H1 (cell line): ENCODE measurements around the gene SHISAL1. TPM values are rescaled to one million over a fixed set of nuclear protein-coding genes. Genes with fewer than 3 reads are reported as not detected.

Experiments
- CTCF ChIA-PET: fragments of 300-600 bp; sonication (Branson Sonifier 250); formaldehyde crosslinking; loops from one replicate; lab custom pipeline; 2021; ENCODE audit not compliant: partially characterized antibody; lab: Charles Lee
- POLR2A ChIA-PET: fragments of 300-600 bp; sonication (Branson Sonifier 250); formaldehyde crosslinking; loops from one replicate; lab custom pipeline; 2021; ENCODE audit warnings: inconsistent platforms; ENCODE audit not compliant: partially characterized antibody; lab: Charles Lee
- DNase-seq, 2 experiments: peaks; one replicate each; pipeline versions ENCODE4 v3.0.0 to v3.0.0-alpha.2; 2010 to 2022; ENCODE audit warnings: low spot score in 2 of 2, low read depth in 1 of 2, mixed read lengths in 1 of 2
- FAIRE-seq: peaks from 2 replicates; lab custom pipeline; 2011; peaks lifted over from hg19 to GRCh38; lab: Jason Lieb, UNC
- H2AFZ ChIP-seq: 2 replicates; pipeline ENCODE4 v1.8.1; 2012; ENCODE audit warnings: low read length, inconsistent platforms
- H2AK5ac ChIP-seq: 2 replicates; pipeline ENCODE4 v1.6.1; 2013; ENCODE audit warnings: low read depth, low read length
- H2BK120ac ChIP-seq: replicated peaks from 2 replicates; pipeline ENCODE3; 2013; ENCODE audit warnings: low read depth, low read length, inconsistent platforms
- H2BK12ac ChIP-seq: 2 replicates; pipeline ENCODE4 v1.6.1; 2013; ENCODE audit warnings: low read depth, low read length
- H2BK15ac ChIP-seq: 2 replicates; pipeline ENCODE4 v1.6.1; 2013; ENCODE audit warnings: low read length
- H2BK20ac ChIP-seq: 2 replicates; pipeline ENCODE4 v1.6.1; 2013; ENCODE audit warnings: low read length
- H2BK5ac ChIP-seq: 2 replicates; pipeline ENCODE4 v1.6.1; 2013; ENCODE audit warnings: low read depth, low read length
- H3K14ac ChIP-seq: 2 replicates; pipeline ENCODE4 v1.6.1; 2013; ENCODE audit warnings: inconsistent platforms; ENCODE audit not compliant: insufficient read length
- H3K18ac ChIP-seq: 2 replicates; pipeline ENCODE4 v1.6.1; 2013; ENCODE audit warnings: low read length; ENCODE audit errors: extremely low read depth
- H3K23ac ChIP-seq: 2 replicates; pipeline ENCODE4 v1.6.1; 2013; ENCODE audit warnings: inconsistent platforms; ENCODE audit not compliant: insufficient read length
- H3K23me2 ChIP-seq: 2 replicates; pipeline ENCODE4 v1.6.1; 2013; ENCODE audit warnings: low read depth, low read length
- H3K27ac ChIP-seq: 2 replicates; pipeline ENCODE4 v1.6.1; 2011; ENCODE audit warnings: low read depth, low read length, inconsistent platforms
- H3K27me3 ChIP-seq, 4 experiments: replicated peaks in 1 of 4; 1 replicate in 1 of 4; 2 replicates in 3 of 4; pipeline versions ENCODE4 v1.6.1 to v1.8.1; 2011 to 2013; ENCODE audit warnings: low read length in 3 of 4, mild to moderate bottlenecking in 3 of 4, inconsistent platforms in 2 of 4, mixed read lengths in 2 of 4, moderate library complexity in 1 of 4; ENCODE audit not compliant: control insufficient read depth in 3 of 4, insufficient read depth in 3 of 4; ENCODE audit errors: extremely low read depth in 1 of 4
- H3K36me3 ChIP-seq, 4 experiments: 2 replicates each; pipeline versions ENCODE4 v1.6.1 to v1.8.1; 2011 to 2013; ENCODE audit warnings: mild to moderate bottlenecking in 4 of 4, low read length in 3 of 4, moderate library complexity in 2 of 4, control low read depth in 1 of 4, inconsistent platforms in 1 of 4; ENCODE audit not compliant: insufficient read depth in 4 of 4, control insufficient read depth in 2 of 4
- H3K4ac ChIP-seq: replicated peaks from 2 replicates; pipeline ENCODE3; 2013; ENCODE audit warnings: low read length, low read depth, mixed read lengths, inconsistent platforms; ENCODE audit not compliant: insufficient read length
- H3K4me1 ChIP-seq, 4 experiments: replicated peaks in 1 of 4; 1 replicate in 1 of 4; 2 replicates in 3 of 4; pipeline versions ENCODE4 v1.6.1 to v1.8.1; 2011 to 2013; ENCODE audit warnings: low read length in 3 of 4, inconsistent platforms in 2 of 4, mixed read lengths in 1 of 4; ENCODE audit not compliant: insufficient read depth in 4 of 4, control insufficient read depth in 3 of 4
- H3K4me2 ChIP-seq, 2 experiments: 2 replicates each; pipeline versions ENCODE4 v1.6.1 to v1.8.1; 2011 to 2013; ENCODE audit warnings: low read depth in 2 of 2, low read length in 2 of 2, control low read depth in 1 of 2, inconsistent platforms in 1 of 2, mild to moderate bottlenecking in 1 of 2; ENCODE audit not compliant: insufficient read depth in 1 of 2
- H3K4me3 ChIP-seq, 4 experiments: fragments of 200-600, 300-600 bp in 1 of 4; sonication (generic), shearing (Covaris generic), sonication (Bioruptor Twin) in 1 of 4; 2 replicates each; pipeline versions ENCODE4 v1.5.1 to v1.8.1; 2011 to 2016; ENCODE audit warnings: low read length in 4 of 4, low read depth in 3 of 4, control low read depth in 2 of 4, inconsistent platforms in 2 of 4, mild to moderate bottlenecking in 2 of 4, mixed read lengths in 1 of 4, moderate library complexity in 1 of 4; ENCODE audit not compliant: insufficient read depth in 2 of 4; ENCODE audit errors: extremely low read depth in 1 of 4
- H3K56ac ChIP-seq: replicated peaks from 2 replicates; pipeline ENCODE3; 2013; ENCODE audit warnings: low read depth, mild to moderate bottlenecking, mixed read lengths, low read length, inconsistent platforms; ENCODE audit not compliant: insufficient read length
- H3K79me1 ChIP-seq: 2 replicates; pipeline ENCODE4 v1.6.1; 2013; ENCODE audit warnings: low read depth, low read length, control low read depth
- H3K79me2 ChIP-seq, 2 experiments: 2 replicates each; pipeline versions ENCODE4 v1.6.1 to v1.8.1; 2012 to 2013; ENCODE audit warnings: low read length in 2 of 2, mild to moderate bottlenecking in 2 of 2, inconsistent platforms in 1 of 2; ENCODE audit not compliant: insufficient read depth in 2 of 2, control insufficient read depth in 1 of 2
- H3K9ac ChIP-seq, 4 experiments: replicated peaks in 1 of 4; 1 replicate in 1 of 4; 2 replicates in 3 of 4; pipeline versions ENCODE4 v1.6.1 to v1.8.1; 2011 to 2013; ENCODE audit warnings: low read depth in 3 of 4, low read length in 3 of 4, control low read depth in 2 of 4, mild to moderate bottlenecking in 2 of 4, moderate library complexity in 2 of 4, inconsistent platforms in 1 of 4; ENCODE audit errors: extremely low read depth in 1 of 4
- H3K9me3 ChIP-seq, 2 experiments: 2 replicates each; pipeline versions ENCODE4 v1.6.1 to v1.8.1; 2012 to 2013; ENCODE audit warnings: mild to moderate bottlenecking in 2 of 2, moderate library complexity in 2 of 2, control low read depth in 1 of 2, inconsistent platforms in 1 of 2, low read depth in 1 of 2, low read length in 1 of 2, mixed read lengths in 1 of 2; ENCODE audit not compliant: insufficient read depth in 2 of 2
- H4K20me1 ChIP-seq, 2 experiments: replicated peaks in 1 of 2; 2 replicates each; pipeline versions ENCODE3 to v1.8.1; 2011 to 2013; ENCODE audit warnings: inconsistent platforms in 2 of 2, low read length in 2 of 2, mild to moderate bottlenecking in 1 of 2; ENCODE audit not compliant: insufficient read depth in 2 of 2, control insufficient read depth in 1 of 2
- H4K5ac ChIP-seq: 2 replicates; pipeline ENCODE4 v1.6.1; 2013; ENCODE audit warnings: low read length, low read depth, mixed read lengths, inconsistent platforms; ENCODE audit not compliant: insufficient read length
- H4K8ac ChIP-seq: 2 replicates; pipeline ENCODE4 v1.8.0; 2013; ENCODE audit warnings: mild to moderate bottlenecking, moderate library complexity, low read length, inconsistent platforms; ENCODE audit not compliant: insufficient read depth; ENCODE audit errors: extremely low read depth
- H4K91ac ChIP-seq: replicated peaks from 2 replicates; pipeline ENCODE3; 2013; ENCODE audit warnings: low read length, mixed read lengths, inconsistent platforms; ENCODE audit not compliant: insufficient read length
- CBX5 ChIP-seq: fragments of 300-800, 300-1000 bp; sonication (generic); IDR thresholded peaks from 2 replicates; pipeline ENCODE4 v1.7.1; 2016; ENCODE audit warnings: antibody characterized with exemption, low read length, low read depth
- CREB1 ChIP-seq: IDR thresholded peaks from 2 replicates; pipeline ENCODE4 v1.6.1; 2012; ENCODE audit warnings: inconsistent platforms
- CTCF ChIP-seq, 3 experiments: IDR thresholded peaks; 1 replicate in 2 of 3; 2 replicates in 1 of 3; pipeline versions ENCODE4 v1.5.1 to v1.6.1; 2011; ENCODE audit warnings: low read length in 3 of 3, mild to moderate bottlenecking in 3 of 3, inconsistent platforms in 2 of 3, low read depth in 1 of 3, moderate library complexity in 1 of 3; ENCODE audit not compliant: insufficient read depth in 1 of 3; ENCODE audit errors: control extremely low read depth in 1 of 3
- HDAC2 ChIP-seq, 2 experiments: fragments of 300-600 bp in 1 of 2; sonication (generic) in 1 of 2; IDR thresholded peaks; 2 replicates each; pipeline ENCODE4 v1.6.1; 2011 to 2012; ENCODE audit warnings: low read depth in 2 of 2, low read length in 2 of 2, mild to moderate bottlenecking in 2 of 2, moderate library complexity in 2 of 2, borderline replicate concordance in 1 of 2, inconsistent platforms in 1 of 2
- KDM5A ChIP-seq: fragments of 200-600 bp; IDR thresholded peaks from 2 replicates; pipeline ENCODE4 v1.7.1; 2012; ENCODE audit warnings: mild to moderate bottlenecking, low read length, inconsistent platforms, mixed read lengths
- POLR2AphosphoS5 ChIP-seq: IDR thresholded peaks from 2 replicates; pipeline ENCODE4 v1.6.1; 2011; ENCODE audit warnings: low read depth, low read length
- POU5F1 ChIP-seq: IDR thresholded peaks from 2 replicates; pipeline ENCODE4 v1.6.1; 2011; ENCODE audit warnings: low read depth, mild to moderate bottlenecking, low read length, moderate library complexity
- RBBP5 ChIP-seq: IDR thresholded peaks from 2 replicates; pipeline ENCODE4 v1.7.1; 2012; ENCODE audit warnings: low read depth, mild to moderate bottlenecking, inconsistent platforms, low read length, moderate library complexity, borderline replicate concordance
- RXRA ChIP-seq: IDR thresholded peaks from 2 replicates; pipeline ENCODE4 v1.6.1; 2011; ENCODE audit warnings: low read depth, mild to moderate bottlenecking, low read length, moderate library complexity; ENCODE audit not compliant: insufficient read depth
- SIN3A ChIP-seq, 2 experiments: IDR thresholded peaks in 1 of 2; conservative IDR thresholded peaks in 1 of 2; 2 replicates each; pipeline ENCODE4 v1.6.1; 2011 to 2012; ENCODE audit warnings: low read length in 2 of 2, improper control_type of control experiment in 1 of 2, low read depth in 1 of 2, mild to moderate bottlenecking in 1 of 2
- TAF7 ChIP-seq: optimal IDR thresholded peaks from 2 replicates; pipeline ENCODE3; 2011; ENCODE audit warnings: low read depth, mild to moderate bottlenecking, inconsistent platforms, low read length, moderate library complexity, borderline replicate concordance
- WGBS, 2 experiments: shearing (Covaris generic) in 1 of 2; methylation state at CpG; one replicate each; pipeline versions ENCODE4 v1.1.6 to v1.1.7; 2013 to 2015; ENCODE audit warnings: low lambda C conversion rate in 2 of 2, mixed read lengths in 2 of 2, inconsistent platforms in 1 of 2, low coverage in 1 of 2, missing lambda C conversion rate in 1 of 2; ENCODE audit not compliant: insufficient replicate concordance in 2 of 2, insufficient coverage in 1 of 2, insufficient read length in 1 of 2; ENCODE audit errors: extremely low coverage in 1 of 2, missing lambda C conversion rate in 1 of 2; 5-methylcytosine and 5-hydroxymethylcytosine counted together
- polyA plus RNA-seq, 7 experiments: library from polyadenylated mRNA; depleted of rRNA in 3 of 7; stranded (reverse) in 5 of 7; unstranded in 2 of 7; fragments of >200 nt in 5 of 7; fragments of 200-250 nt in 2 of 7; gene quantifications; 1 replicate in 5 of 7; 2 replicates in 1 of 7; 4 replicates in 1 of 7; pipeline versions ENCODE4 v1.2.1 to v1.2.3, GENCODE V29; 2011 to 2013; ENCODE audit warnings: missing spikeins in 2 of 7, mixed read lengths in 2 of 7
- total RNA-seq: library from RNA; stranded (reverse); fragmentation: NEBNext Ultra II Directional; extraction: Animal tissue kit (Norgen Biotek cat#: 25700); gene quantifications from 2 replicates; pipeline ENCODE4 v1.2.1, GENCODE V29; 2021

The SHISAL1 gene
- total and polyA plus RNA-seq, 2 of the 8 experiments (the other 6 are each of a cell fraction or from before 2014, with no cell fraction given), result 3.7 to 5.8 TPM

GRCh38 chr22:44326491-44326885, 13.7 kb upstream of the SHISAL1 start:
- Histone ChIP-seq H3K23ac (no peak overlapping the region), H3K4me3 (no peak overlapping the region), H2BK15ac (no peak overlapping the region), H2BK5ac (no peak overlapping the region), H3K14ac (no peak overlapping the region), H3K18ac (no peak overlapping the region), H3K9me3 (no peaks in the 10 kb centered on the region), H3K9ac (no peak overlapping the region), H4K20me1 (no peaks in the 10 kb centered on the region), H3K4me2 (no peak overlapping the region), H3K4me1 (peaks cover 0 to 29% (median 16%) of the 10 kb centered on the region in 4 experiments; a peak in 6 of 7 replicates), H3K79me2 (no peaks in the 10 kb centered on the region), H4K8ac (no peak overlapping the region), H2AK5ac (no peak overlapping the region), H3K23me2 (peaks cover 16% of the 10 kb centered on the region; the same call in 1 of the 2 replicates), H4K91ac (no peak overlapping the region), H3K27ac (no peak overlapping the region), H2BK120ac (no peak overlapping the region), H2BK12ac (no peak overlapping the region), H3K4ac (no peak overlapping the region), H3K27me3 (peaks cover 0 to 22% (median 18%) of the 10 kb centered on the region in 4 experiments; a peak in 6 of 7 replicates), H3K36me3 (no peaks in the 10 kb centered on the region), H2AFZ (no peak overlapping the region), H2BK20ac (no peak overlapping the region), H3K79me1 (no peaks in the 10 kb centered on the region), H4K5ac (no peak overlapping the region), H3K56ac (no peak overlapping the region)
- WGBS, 2 experiments, result 83% methylated on average over 7 of the region's 7 CpGs; no CpG with 5 or more reads in 1 of the 2 experiments
- no peak for DNase-seq
- POLR2A ChIA-PET, result interaction anchor here (0.6 kb wide), 1 partner anchor 243 kb away, joined by 3 read pairs; no protein-coding TSS in a partner anchor
- FAIRE-seq, result no peak
- CTCF ChIA-PET, result interaction anchor here (0.6 to 1.6 kb wide), 6 partner anchors 23 to 696 kb away, joined by 3 to 5 read pairs (median 4); no protein-coding TSS in a partner anchor
- TF ChIP-seq KDM5A, result no peak
- no peak for TF ChIP-seq RBBP5
- no peak for TF ChIP-seq SIN3A (conservative IDR thresholded peaks at IDR 0.05 in 1 of 2, IDR thresholded peaks at IDR 0.05 in 1 of 2; ENCODE audit: low read depth in 1 of 2, low read length in 2 of 2)
- TF ChIP-seq POLR2AphosphoS5, result no peak
- TF ChIP-seq POU5F1, result no peak
- TF ChIP-seq RXRA, result no peak
- TF ChIP-seq CBX5, result no peak
- TF ChIP-seq CTCF (IDR thresholded peaks at IDR 0.05; ENCODE audit: control extremely low read depth in 1 of 3, insufficient read depth in 1 of 3, low read depth in 1 of 3, low read length in 3 of 3), result no peak
- no peak for TF ChIP-seq CREB1
- no peak for TF ChIP-seq TAF7
- TF ChIP-seq HDAC2 (IDR thresholded peaks at IDR 0.05; ENCODE audit: borderline replicate concordance in 1 of 2, low read depth in 2 of 2, low read length in 2 of 2), result no peak
